Ovary (tissue), 9 donors: Measurements from ENCODE around the gene IBA57. TPM values are rescaled to one million over a fixed set of nuclear protein-coding genes. Genes with fewer than 3 reads are reported as not detected.

Experiments
- DNase-seq, 5 donors: peaks; one replicate each; pipeline ENCODE4 v3.0.0-alpha.2; 2019 to 2020
- H3K27ac ChIP-seq, 2 donors: fragments of 200-600 bp; one replicate each; pipeline versions ENCODE4 v1.5.1 to v1.8.0; 2019 to 2022
- H3K27me3 ChIP-seq: fragments of 200-600 bp; one replicate; pipeline ENCODE4 v1.8.0; 2022
- H3K36me3 ChIP-seq: fragments of 200-600 bp; sonication (generic); one replicate; pipeline ENCODE4 v1.5.1; 2019
- H3K4me1 ChIP-seq: one replicate; pipeline ENCODE4 v1.8.1; 2013; ENCODE audit warnings: mild to moderate bottlenecking, moderate library complexity; ENCODE audit not compliant: insufficient read depth
- H3K4me3 ChIP-seq: fragments of 200-600 bp; sonication (generic); one replicate; pipeline ENCODE4 v1.5.1; 2017
- H3K9me3 ChIP-seq, 2 donors: fragments of 200-600 bp in 1 of 2; sonication (generic) in 1 of 2; one replicate each; pipeline versions ENCODE4 v1.5.1 to v1.8.1; 2013 to 2019; ENCODE audit warnings: mild to moderate bottlenecking in 1 of 2, moderate library complexity in 1 of 2
- EP300 ChIP-seq: sonication (generic); formaldehyde crosslinking; IDR thresholded peaks from one replicate; pipeline ENCODE4 v1.6.1; 2017; ENCODE audit warnings: antibody characterized with exemption
- POLR2A ChIP-seq: fragments of 450-650 bp; IDR thresholded peaks from one replicate; pipeline ENCODE4 v1.6.1; 2017; ENCODE audit warnings: antibody characterized with exemption, mild to moderate bottlenecking, moderate library complexity
- WGBS, 3 donors: extraction: QIAGEN DNeasy Blood & Tissue Kit in 1 of 3; methylation state at CpG; one replicate each; pipeline versions ENCODE4 v1.1.5 to v1.1.7; 2013 to 2017; 5-methylcytosine and 5-hydroxymethylcytosine counted together
- intact Hi-C, 4 donors: fragments of 100-400 bp; cut with DNase I; formaldehyde crosslinking; loops; one replicate each; pipeline versions ENCODE4 v1.11.0 to v1.15.1; 2022 to 2023
- polyA plus RNA-seq, 2 donors: library from polyadenylated mRNA; stranded (reverse); fragments of 200-250 nt in 1 of 2; fragments of 350-450 nt in 1 of 2; fragmentation: Illumina TruSeq in 1 of 2; extraction: RNeasy Lipid Tissue Mini Kit (QIAGEN cat#74804) in 1 of 2; gene quantifications; one replicate each; pipeline ENCODE4 v1.2.3, GENCODE V29; 2013 to 2014
- total RNA-seq, 7 donors: library from RNA; depleted of rRNA in 2 of 7; stranded (reverse); fragments of >200 nt in 2 of 7; fragmentation: NEBNext Ultra II Directional in 3 of 7; extraction: Animal tissue kit (Norgen Biotek cat#: 25700) in 3 of 7; gene quantifications; one replicate each; pipeline versions ENCODE4 v1.1.0 to v1.2.4, GENCODE V29; 2016 to 2023
- TF ChIP-seq, protein P1 (sequence below), 3 donors: fragments of 450-650 bp in 2 of 3; fragments of 200-600 bp in 1 of 3; IDR thresholded peaks; one replicate each; pipeline versions ENCODE4 v1.5.1 to v1.8.0; 2016 to 2022; ENCODE audit warnings: antibody characterized with exemption in 3 of 3, mild to moderate bottlenecking in 1 of 3
- donor health status: DM: no; HTN: no; CAD: no; lungs with moderate emphysema.
- donor health status: DM: no; HTN: no; CAD: no.
- donor health status: Bipolar disorder and iron deficiency.
- donor health status: DM: yes; HTN: yes; CAD: no.
- donor health status: DM: no; HTN: no; CAD: no.
- donor health status: DM: yes; HTN: yes; CAD: no.

Gene IBA57
- total and polyA plus RNA-seq, 9 donors: 2.8 to 14.5 (median 9.0) TPM

DNA sequence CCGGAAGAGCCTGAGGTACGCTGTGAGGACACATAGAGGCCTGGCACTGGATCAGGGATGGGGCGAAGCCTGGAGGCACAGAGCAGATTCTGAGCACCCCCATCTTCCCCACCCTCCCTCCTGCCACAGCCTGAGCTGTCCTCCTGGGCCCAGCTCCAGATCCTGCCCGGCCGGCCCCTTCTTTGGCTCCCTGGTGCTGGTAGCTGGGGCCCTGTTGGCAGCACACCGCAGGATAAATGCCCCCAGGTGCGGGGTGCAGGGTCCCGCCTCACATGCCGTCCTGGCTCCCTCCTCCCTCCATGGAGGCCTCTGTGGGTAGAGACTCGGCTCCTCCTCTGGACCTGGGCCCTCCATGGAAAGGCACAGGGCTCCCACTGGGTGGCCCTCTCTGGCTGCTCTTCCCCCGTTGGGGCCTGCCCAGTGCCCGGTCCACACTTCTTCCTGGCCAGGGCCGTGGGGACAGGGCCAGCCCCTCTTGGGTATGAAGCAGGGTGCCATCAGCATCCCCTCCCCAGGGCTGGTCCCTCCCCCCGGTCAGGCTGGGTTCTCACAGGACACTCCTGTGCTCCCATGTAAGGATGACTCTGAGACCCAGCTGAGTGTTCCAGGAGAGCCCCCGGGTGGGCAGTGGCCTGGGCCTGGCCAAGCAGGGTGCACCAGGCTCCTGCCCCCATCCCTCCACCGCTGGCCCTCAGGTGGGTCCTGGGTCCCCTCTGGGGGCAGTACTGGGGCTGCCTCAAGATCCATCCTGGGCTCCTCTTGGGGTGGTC lies 41.2 kb downstream of the IBA57 start:
- WGBS, 3 donors: 59 to 62% (median 60%) methylated on average over 16 of the region's 16 CpGs
- no peak for DNase-seq
- TF ChIP-seq POLR2A (no peak), EP300 (no peak)
- TF ChIP-seq, protein P1, sequence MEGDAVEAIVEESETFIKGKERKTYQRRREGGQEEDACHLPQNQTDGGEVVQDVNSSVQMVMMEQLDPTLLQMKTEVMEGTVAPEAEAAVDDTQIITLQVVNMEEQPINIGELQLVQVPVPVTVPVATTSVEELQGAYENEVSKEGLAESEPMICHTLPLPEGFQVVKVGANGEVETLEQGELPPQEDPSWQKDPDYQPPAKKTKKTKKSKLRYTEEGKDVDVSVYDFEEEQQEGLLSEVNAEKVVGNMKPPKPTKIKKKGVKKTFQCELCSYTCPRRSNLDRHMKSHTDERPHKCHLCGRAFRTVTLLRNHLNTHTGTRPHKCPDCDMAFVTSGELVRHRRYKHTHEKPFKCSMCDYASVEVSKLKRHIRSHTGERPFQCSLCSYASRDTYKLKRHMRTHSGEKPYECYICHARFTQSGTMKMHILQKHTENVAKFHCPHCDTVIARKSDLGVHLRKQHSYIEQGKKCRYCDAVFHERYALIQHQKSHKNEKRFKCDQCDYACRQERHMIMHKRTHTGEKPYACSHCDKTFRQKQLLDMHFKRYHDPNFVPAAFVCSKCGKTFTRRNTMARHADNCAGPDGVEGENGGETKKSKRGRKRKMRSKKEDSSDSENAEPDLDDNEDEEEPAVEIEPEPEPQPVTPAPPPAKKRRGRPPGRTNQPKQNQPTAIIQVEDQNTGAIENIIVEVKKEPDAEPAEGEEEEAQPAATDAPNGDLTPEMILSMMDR (IDR thresholded peaks at IDR 0.05): no peak
- peaks cover 2% of the 10 kb centered on the region for H3K4me1 ChIP-seq
- H3K27me3 ChIP-seq: no peaks in the 10 kb centered on the region
- H3K9me3 ChIP-seq: no peaks in the 10 kb centered on the region
- H3K36me3 ChIP-seq: no peaks in the 10 kb centered on the region
- H3K27ac ChIP-seq: no peak overlapping the region
- no peak overlapping the region for H3K4me3 ChIP-seq
- intact Hi-C loops: no loop called here

DNA sequence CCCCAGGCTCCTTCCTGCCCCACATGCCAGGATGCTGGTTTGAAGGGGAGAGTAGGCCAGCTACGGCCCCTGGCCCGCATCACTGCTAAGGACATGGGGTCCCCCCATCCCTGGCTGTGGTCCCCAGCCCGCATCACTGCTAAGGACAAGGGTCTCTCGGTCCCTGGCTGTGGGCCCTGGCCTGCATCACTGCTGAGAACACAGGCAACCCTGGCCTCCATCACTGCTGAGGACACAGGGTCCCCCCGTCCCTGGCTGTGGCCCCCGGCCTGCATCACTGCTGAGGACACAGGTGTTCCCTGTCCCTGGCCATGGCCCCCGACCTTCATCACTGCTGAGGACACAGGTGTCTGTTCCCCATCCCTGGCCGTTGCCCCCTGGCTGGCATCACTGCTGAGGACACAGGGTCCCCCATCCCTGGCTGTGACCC lies 41.8 kb downstream of the IBA57 start:
- no peak for TF ChIP-seq POLR2A
- TF ChIP-seq, protein P1 (IDR thresholded peaks at IDR 0.05): no peak
- no peak for TF ChIP-seq EP300
- intact Hi-C loops: no loop called here
- Histone ChIP-seq H3K27me3 (no peaks in the 10 kb centered on the region), H3K4me3 (no peak overlapping the region), H3K36me3 (no peaks in the 10 kb centered on the region), H3K27ac (no peak overlapping the region), H3K9me3 (no peaks in the 10 kb centered on the region), H3K4me1 (peaks cover 2% of the 10 kb centered on the region)
- peak in 1 of 5 donors; percentile 23 for DNase-seq
- WGBS, 3 donors: 78 to 84% (median 84%) methylated on average over 6 to 8 of the region's 8 CpGs

DNA sequence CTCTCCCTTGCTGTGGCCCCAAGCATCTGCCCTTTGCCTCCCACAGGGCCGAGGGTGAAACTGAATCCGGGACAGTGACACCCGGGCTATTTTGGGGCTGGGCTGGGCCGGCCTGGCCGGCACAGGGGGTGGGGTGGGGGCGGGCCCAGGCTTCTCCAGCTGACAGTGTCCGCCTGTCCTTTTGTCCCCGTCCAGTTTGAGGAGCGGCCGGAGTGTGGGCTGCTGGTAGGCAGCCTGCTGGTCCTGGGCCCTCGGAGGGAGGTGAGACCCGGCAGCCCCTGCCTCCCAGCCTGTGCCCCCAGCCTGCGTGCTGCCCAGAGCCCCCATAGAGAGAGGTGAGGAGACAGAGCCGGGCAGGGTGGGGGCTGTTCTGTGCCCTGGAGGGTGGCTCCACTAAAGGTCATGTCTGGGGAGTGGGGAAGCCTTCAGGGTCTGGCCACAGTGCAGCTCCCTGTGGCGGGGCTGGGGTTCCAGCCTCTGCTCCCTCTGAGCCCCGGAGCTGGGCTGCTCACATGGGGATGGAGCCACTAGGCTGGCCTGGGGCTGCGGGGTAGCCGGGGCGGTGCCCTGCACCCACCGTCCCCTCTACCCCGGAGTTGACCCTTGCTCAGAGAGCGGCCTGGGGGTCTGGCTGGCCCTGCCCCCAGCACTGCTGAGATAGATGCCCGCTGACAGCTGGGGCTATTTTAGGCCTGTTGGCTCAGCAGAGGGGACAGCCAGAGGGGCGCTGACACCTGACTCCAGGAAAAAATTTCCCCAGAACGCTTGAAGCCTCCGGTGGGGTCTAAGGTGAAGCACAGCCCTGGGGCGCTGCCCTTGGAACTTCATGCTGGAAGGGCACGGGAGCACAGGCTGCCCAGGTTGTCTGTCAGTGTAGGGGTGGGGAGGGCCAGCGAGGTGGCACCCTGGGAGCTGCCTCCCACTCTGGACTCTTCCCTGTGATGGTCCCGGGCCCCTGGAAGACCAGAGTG lies 42.5 kb downstream of the IBA57 start, which contains the start of gene OBSCN:
Gene OBSCN, plus strand, starts transcription at position 194 of the 971 bp plus-strand sequence. CDS start 3,740 bp downstream, outside the sequence.
- no peaks in the 10 kb centered on the region for H3K27me3 ChIP-seq
- H3K36me3 ChIP-seq: no peaks in the 10 kb centered on the region
- intact Hi-C loops: no loop called here
- H3K4me1 ChIP-seq: peaks cover 5% of the 10 kb centered on the region
- DNase-seq: no peak
- no peaks in the 10 kb centered on the region for H3K9me3 ChIP-seq
- TF ChIP-seq EP300: no peak
- TF ChIP-seq, protein P1 (IDR thresholded peaks at IDR 0.05): no peak
- TF ChIP-seq POLR2A: no peak
- no peak within 1 kb of the TSS for H3K27ac ChIP-seq
- H3K4me3 ChIP-seq: no peak within 1 kb of the TSS
- WGBS, 3 donors: 34 to 38% (median 35%) methylated on average over 26 to 30 of the region's 30 CpGs

DNA sequence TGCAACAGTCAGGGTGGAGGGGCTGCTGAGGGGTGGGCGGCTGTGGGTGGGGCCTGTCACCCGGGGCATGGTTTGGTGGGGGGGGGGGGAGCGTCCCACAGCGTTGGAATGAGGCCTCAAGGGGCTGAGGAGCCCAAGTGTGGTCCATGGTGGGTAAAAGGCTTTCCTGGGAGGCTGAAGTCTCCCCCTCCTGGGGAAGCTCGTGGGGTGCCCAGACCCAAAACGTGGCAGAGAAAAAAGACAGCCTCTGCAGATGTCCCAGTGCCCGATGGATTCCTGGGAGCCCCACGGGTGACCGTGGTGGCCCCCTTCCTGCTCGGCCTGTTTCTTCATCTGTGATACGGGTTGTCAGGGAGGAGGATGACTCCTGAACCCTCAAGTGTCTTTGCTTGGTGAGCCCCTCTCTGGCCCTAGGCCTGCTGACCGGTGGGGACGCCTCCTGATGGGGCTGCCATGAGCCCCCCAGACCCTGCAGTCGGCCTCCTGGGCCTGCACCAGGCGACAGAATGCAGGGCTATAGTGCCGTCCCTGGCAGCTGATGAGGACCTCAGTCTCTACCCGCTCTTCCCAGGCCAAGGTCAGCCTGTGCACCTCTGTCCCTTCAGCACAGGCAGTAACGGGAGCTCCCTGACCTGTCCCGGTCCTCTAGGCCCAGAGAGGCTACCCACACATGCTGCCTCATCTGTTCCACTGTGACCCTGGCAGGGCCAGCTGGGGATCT lies 43.4 kb downstream of the IBA57 start:
- Histone ChIP-seq H3K9me3 (no peaks in the 10 kb centered on the region), H3K27me3 (no peaks in the 10 kb centered on the region), H3K27ac (no peak overlapping the region), H3K4me3 (no peak overlapping the region), H3K36me3 (no peaks in the 10 kb centered on the region), H3K4me1 (peaks cover 5% of the 10 kb centered on the region)
- 61 to 72% (median 63%) methylated on average over 16 to 19 of the region's 19 CpGs for WGBS, 3 donors
- intact Hi-C loops: no loop called here
- TF ChIP-seq POLR2A (no peak), EP300 (no peak)
- TF ChIP-seq, protein P1 (IDR thresholded peaks at IDR 0.05): no peak
- no peak for DNase-seq
